ENCODE data around the gene MFSD12.
"Not testable (repeated sequence)": the region's sequence is repeated elsewhere in the genome, so short reads cannot be mapped to it uniquely, and the experiment has no call there.

Gene MFSD12

GRCh38 chr19:3536429-3537100 lies 20.8 kb downstream of the MFSD12 start:
- DNase-seq, result no peak

GRCh38 chr19:3535981-3536380 lies 21.4 kb downstream of the MFSD12 start:
- DNase-seq, result no peak

- no peak for DNase-seq
Observed at GRCh38 chr19:3535563-3535965, 21.8 kb downstream of the MFSD12 start.

- no peak for DNase-seq
Observed at GRCh38 chr19:3535235-3535535, 22.2 kb downstream of the MFSD12 start.

GRCh38 chr19:3534375-3535234 lies 22.8 kb downstream of the MFSD12 start:
- DNase-seq, result no peak

GRCh38 chr19:3533563-3534216 lies 23.7 kb downstream of the MFSD12 start:
- no peak for DNase-seq

GRCh38 chr19:3533033-3533432 lies 24.4 kb downstream of the MFSD12 start:
- no peak for DNase-seq

- no peak for DNase-seq
Observed at GRCh38 chr19:3532154-3532786, 25.1 kb downstream of the MFSD12 start.

- no peak for DNase-seq
Observed at GRCh38 chr19:3531716-3532115, 25.7 kb downstream of the MFSD12 start.

GRCh38 chr19:3530389-3530788 lies 27.0 kb downstream of the MFSD12 start:
- no peak for DNase-seq

- not testable (repeated sequence) for DNase-seq
Observed at GRCh38 chr19:3529299-3529698, 28.1 kb downstream of the MFSD12 start.

GRCh38 chr19:3528539-3529211 lies 28.7 kb downstream of the MFSD12 start:
- no peak for DNase-seq

GRCh38 chr19:3528080-3528479 lies 29.3 kb downstream of the MFSD12 start:
- no peak for DNase-seq

GRCh38 chr19:3527238-3527910 lies 30.0 kb downstream of the MFSD12 start:
- no peak for DNase-seq

- no peak for DNase-seq
Observed at GRCh38 chr19:3526507-3527237, 30.7 kb downstream of the MFSD12 start.

GRCh38 chr19:3524904-3525451 lies 32.4 kb downstream of the MFSD12 start:
- DNase-seq, result no peak

- DNase-seq, result no peak
Observed at GRCh38 chr19:3524078-3524842, 33.1 kb downstream of the MFSD12 start.

GRCh38 chr19:3523361-3524077 lies 33.9 kb downstream of the MFSD12 start:
- no peak for DNase-seq

- DNase-seq, result no peak
Observed at GRCh38 chr19:3522421-3523360, 34.7 kb downstream of the MFSD12 start.

Data from activated naive CD4-positive, alpha-beta T cell (primary cell).